ENCODE results near the gene THAP9.

DNA sequence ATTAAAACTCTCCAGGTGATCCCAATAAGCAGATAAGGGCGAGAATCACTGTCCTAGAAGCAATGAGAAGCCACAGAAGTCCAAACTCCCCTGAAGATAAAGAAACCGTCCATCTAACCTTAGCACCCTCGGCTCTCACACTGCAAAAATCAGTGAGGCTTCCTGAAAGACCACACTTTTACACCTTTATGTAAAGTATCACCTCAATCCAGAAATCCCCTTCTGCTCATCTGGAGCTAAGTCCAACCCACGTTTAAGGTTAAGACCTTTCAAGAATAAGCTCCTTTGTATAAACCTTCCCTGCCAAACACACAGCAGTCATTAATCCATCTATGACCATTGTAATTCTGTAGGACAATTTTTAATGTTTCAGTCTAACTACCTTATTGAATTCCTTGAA is 68.4 kb downstream of the THAP9 start:
- TF ChIP-seq, protein P1, sequence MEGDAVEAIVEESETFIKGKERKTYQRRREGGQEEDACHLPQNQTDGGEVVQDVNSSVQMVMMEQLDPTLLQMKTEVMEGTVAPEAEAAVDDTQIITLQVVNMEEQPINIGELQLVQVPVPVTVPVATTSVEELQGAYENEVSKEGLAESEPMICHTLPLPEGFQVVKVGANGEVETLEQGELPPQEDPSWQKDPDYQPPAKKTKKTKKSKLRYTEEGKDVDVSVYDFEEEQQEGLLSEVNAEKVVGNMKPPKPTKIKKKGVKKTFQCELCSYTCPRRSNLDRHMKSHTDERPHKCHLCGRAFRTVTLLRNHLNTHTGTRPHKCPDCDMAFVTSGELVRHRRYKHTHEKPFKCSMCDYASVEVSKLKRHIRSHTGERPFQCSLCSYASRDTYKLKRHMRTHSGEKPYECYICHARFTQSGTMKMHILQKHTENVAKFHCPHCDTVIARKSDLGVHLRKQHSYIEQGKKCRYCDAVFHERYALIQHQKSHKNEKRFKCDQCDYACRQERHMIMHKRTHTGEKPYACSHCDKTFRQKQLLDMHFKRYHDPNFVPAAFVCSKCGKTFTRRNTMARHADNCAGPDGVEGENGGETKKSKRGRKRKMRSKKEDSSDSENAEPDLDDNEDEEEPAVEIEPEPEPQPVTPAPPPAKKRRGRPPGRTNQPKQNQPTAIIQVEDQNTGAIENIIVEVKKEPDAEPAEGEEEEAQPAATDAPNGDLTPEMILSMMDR (conservative IDR thresholded peaks at IDR 0.05; ENCODE audit: low read depth, low read length): no peak
- no peak for TF ChIP-seq EZH2 (IDR thresholded peaks at IDR 0.05; ENCODE audit: low read length, unreplicated experiment)

Data from PC-3 (cell line).